Adrenal gland (tissue), 12 donors: ENCODE results near the gene KIFBP. TPM values are rescaled to one million over a fixed set of nuclear protein-coding genes. Genes with fewer than 3 reads are reported as not detected.
"Not testable (repeated sequence)": the region's sequence is repeated elsewhere in the genome, so short reads cannot be mapped to it uniquely, and the experiment has no call there.

Experiments used
- DNase-seq, 7 donors: peaks; one replicate each; pipeline ENCODE4 v3.0.0-alpha.2; 2019 to 2020
- H3K27ac ChIP-seq, 5 donors: fragments of 200-600 bp; sonication (generic) in 4 of 5; 1 replicate in 3 of 5; 2 replicates in 2 of 5; pipeline versions ENCODE4 v1.5.1 to v1.8.0; 2016 to 2020; ENCODE audit warnings: mild to moderate bottlenecking in 1 of 5
- H3K27me3 ChIP-seq: fragments of 200-600 bp; 2 replicates; pipeline ENCODE4 v1.8.0; 2021
- H3K36me3 ChIP-seq, 2 donors: fragments of 200-600 bp; replicated peaks in 1 of 2; 1 replicate in 1 of 2; 2 replicates in 1 of 2; pipeline versions ENCODE4 v1.5.1 to v1.8.0; 2018 to 2022
- H3K4me1 ChIP-seq, 2 donors: fragments of 200-600 bp; replicated peaks in 1 of 2; 1 replicate in 1 of 2; 2 replicates in 1 of 2; pipeline versions ENCODE4 v1.5.1 to v1.8.0; 2018 to 2021
- H3K4me3 ChIP-seq, 4 donors: fragments of 200-600 bp; sonication (generic) in 3 of 4; one replicate each; pipeline ENCODE4 v1.5.1; 2016 to 2018
- H3K9me3 ChIP-seq, 3 donors: fragments of 200-600 bp; sonication (generic) in 1 of 3; replicated peaks in 1 of 3; 1 replicate in 2 of 3; 2 replicates in 1 of 3; pipeline versions ENCODE4 v1.5.1 to v1.8.0; 2016 to 2021
- POLR2A ChIP-seq, 2 donors: fragments of 450-650 bp; IDR thresholded peaks; one replicate each; pipeline ENCODE4 v1.6.1; 2017; ENCODE audit warnings: antibody characterized with exemption in 2 of 2, mild to moderate bottlenecking in 2 of 2, moderate library complexity in 1 of 2
- WGBS, 4 donors: extraction: QIAGEN DNeasy Blood & Tissue Kit in 2 of 4; methylation state at CpG; one replicate each; pipeline versions ENCODE4 v1.1.5 to v1.1.7; 2013 to 2017; 5-methylcytosine and 5-hydroxymethylcytosine counted together
- intact Hi-C, 2 donors: fragments of 100-400 bp; cut with DNase I; formaldehyde crosslinking; loops; one replicate each; pipeline versions ENCODE4 v1.14.1 to v1.15.0; 2022 to 2023
- polyA plus RNA-seq, 3 donors: library from polyadenylated mRNA; stranded (reverse); fragments of 200-250 nt in 2 of 3; fragments of 350-450 nt in 1 of 3; fragmentation: Illumina TruSeq in 1 of 3; extraction: RNeasy Lipid Tissue Mini Kit (QIAGEN cat#74804) in 1 of 3; gene quantifications; one replicate each; pipeline ENCODE4 v1.2.3, GENCODE V29; 2013 to 2014
- total RNA-seq, 9 donors: library from RNA; depleted of rRNA in 4 of 9; stranded (reverse); fragments of >200 nt in 4 of 9; fragments of 120-200 nt in 1 of 9; fragmentation: NEBNext Ultra II Directional in 1 of 9; extraction: Animal tissue kit (Norgen Biotek cat#: 25700) in 1 of 9; gene quantifications; one replicate each; pipeline versions ENCODE4 v1.1.0 to v1.2.4, GENCODE V29; 2013 to 2023
- TF ChIP-seq, protein P1 (sequence below), 6 experiments: fragments of 450-650 bp in 4 of 6; fragments of 200-600 bp in 2 of 6; sonication (generic) in 1 of 6; IDR thresholded peaks; 1 replicate in 5 of 6; 2 replicates in 1 of 6; pipeline versions ENCODE4 v1.5.1 to v1.8.0; 2016 to 2021; ENCODE audit warnings: antibody characterized with exemption in 6 of 6, mild to moderate bottlenecking in 2 of 6, moderate library complexity in 1 of 6
- donor health status: healthy with polysubstance abuse.
- donor health status: Bipolar disorder and iron deficiency.
- donor health status: DM: yes; HTN: yes; CAD: no.
- donor health status: DM: no; HTN: no; CAD: no.
- donor health status: DM: no; HTN: no; CAD: no.
- donor health status: DM: yes; HTN: yes; CAD: no.

The KIFBP gene
- total and polyA plus RNA-seq, 12 donors = 15.1 to 76.2 (median 41.0) TPM

DNA sequence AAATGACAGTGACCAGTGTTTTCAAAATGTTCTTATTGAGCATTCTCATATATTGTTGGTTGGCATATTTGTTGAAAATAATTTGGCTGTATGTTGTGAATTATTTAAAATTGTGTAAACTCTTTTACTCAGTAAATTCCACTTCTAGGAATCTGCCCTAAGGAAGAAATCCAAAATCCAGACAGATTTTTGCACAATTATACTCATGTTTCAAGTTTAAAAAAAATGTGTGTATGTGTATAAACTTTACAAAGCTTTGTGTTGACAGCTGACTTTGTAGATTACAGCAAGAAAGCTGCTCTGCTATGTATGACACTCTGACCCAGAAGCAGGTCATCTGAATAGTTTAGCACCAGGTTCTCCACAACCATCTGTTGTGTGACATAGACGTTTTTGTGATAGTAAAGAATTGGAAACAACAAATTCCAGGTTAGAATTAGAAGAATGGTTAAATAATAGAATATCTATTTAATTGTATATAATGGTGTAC is 21.6 kb downstream of the KIFBP start:
- Histone ChIP-seq H3K36me3 (peaks cover 0 to 51% of the 10 kb centered on the region in 2 donors), H3K27ac (no peak overlapping the region), H3K27me3 (no peaks in the 10 kb centered on the region), H3K9me3 (no peaks in the 10 kb centered on the region), H3K4me3 (no peak overlapping the region), H3K4me1 (peaks cover 0 to 3% of the 10 kb centered on the region in 2 donors)
- intact Hi-C loops = no loop called here
- TF ChIP-seq POLR2A (IDR thresholded peaks at IDR 0.05) = no peak
- TF ChIP-seq, protein P1, sequence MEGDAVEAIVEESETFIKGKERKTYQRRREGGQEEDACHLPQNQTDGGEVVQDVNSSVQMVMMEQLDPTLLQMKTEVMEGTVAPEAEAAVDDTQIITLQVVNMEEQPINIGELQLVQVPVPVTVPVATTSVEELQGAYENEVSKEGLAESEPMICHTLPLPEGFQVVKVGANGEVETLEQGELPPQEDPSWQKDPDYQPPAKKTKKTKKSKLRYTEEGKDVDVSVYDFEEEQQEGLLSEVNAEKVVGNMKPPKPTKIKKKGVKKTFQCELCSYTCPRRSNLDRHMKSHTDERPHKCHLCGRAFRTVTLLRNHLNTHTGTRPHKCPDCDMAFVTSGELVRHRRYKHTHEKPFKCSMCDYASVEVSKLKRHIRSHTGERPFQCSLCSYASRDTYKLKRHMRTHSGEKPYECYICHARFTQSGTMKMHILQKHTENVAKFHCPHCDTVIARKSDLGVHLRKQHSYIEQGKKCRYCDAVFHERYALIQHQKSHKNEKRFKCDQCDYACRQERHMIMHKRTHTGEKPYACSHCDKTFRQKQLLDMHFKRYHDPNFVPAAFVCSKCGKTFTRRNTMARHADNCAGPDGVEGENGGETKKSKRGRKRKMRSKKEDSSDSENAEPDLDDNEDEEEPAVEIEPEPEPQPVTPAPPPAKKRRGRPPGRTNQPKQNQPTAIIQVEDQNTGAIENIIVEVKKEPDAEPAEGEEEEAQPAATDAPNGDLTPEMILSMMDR (IDR thresholded peaks at IDR 0.05) = no peak
- no peak for DNase-seq
- 58 to 65% (median 63%) methylated on average over 1 of the region's 1 CpG for WGBS, 4 donors

DNA sequence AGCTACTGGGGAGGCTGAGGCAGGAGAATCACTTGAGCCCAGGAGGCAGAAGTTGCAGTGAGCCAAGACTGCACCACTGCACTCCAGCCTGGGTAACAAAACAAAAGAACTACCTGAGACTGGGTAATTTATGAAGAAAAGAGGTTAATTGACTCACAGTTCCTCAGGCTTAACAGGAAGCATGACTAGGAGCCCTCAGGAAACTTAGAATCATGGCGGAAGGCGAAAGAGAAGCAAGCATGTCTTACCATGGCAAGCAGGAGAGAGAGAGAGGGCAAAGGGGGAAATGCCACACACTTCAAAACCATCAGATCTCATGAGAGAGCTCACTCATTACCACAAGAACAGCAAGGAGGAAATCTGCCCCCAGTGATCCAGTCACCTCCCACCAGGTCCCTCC is 24.2 kb downstream of the KIFBP start:
- intact Hi-C loops, H3K4me3 ChIP-seq, H3K9me3 ChIP-seq, H3K4me1 ChIP-seq, H3K27ac ChIP-seq, H3K27me3 ChIP-seq, DNase-seq: not testable (repeated sequence)
- peaks cover 0 to 49% of the 10 kb centered on the region in 2 donors for H3K36me3 ChIP-seq
- WGBS, 4 donors = 88 to 100% (median 93%) methylated on average over 2 of the region's 2 CpGs

DNA sequence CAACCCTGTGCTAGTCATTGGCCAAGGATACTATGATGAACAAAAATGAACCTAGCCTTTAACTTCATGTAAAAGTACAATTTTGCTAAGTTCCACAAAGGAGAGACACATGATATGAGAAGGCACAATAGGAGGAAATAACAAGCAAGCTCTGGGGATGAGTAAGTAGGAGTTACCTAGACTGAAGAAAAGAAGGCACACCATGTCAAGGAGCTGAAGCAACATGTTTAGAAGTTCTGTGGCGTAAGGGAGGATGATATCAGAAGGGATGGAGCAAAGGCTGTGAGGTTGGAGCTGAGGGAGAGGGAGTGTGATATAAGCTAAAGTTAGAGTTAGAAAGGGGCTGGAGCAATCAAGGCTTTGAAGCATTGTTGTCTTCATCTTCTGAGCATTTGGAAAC is 25.6 kb downstream of the KIFBP start:
- no peak for DNase-seq
- Histone ChIP-seq H3K27ac (no peak overlapping the region), H3K4me1 (peaks cover 0 to under 1% of the 10 kb centered on the region in 2 donors), H3K36me3 (peaks cover 0 to 49% of the 10 kb centered on the region in 2 donors), H3K4me3 (no peak overlapping the region), H3K27me3 (no peaks in the 10 kb centered on the region), H3K9me3 (no peaks in the 10 kb centered on the region)
- TF ChIP-seq POLR2A (IDR thresholded peaks at IDR 0.05) = no peak
- TF ChIP-seq, protein P1 (IDR thresholded peaks at IDR 0.05) = no peak
- WGBS, 4 donors = 89 to 97% (median 93%) methylated on average over 1 of the region's 1 CpG
- intact Hi-C loops = no loop called here

DNA sequence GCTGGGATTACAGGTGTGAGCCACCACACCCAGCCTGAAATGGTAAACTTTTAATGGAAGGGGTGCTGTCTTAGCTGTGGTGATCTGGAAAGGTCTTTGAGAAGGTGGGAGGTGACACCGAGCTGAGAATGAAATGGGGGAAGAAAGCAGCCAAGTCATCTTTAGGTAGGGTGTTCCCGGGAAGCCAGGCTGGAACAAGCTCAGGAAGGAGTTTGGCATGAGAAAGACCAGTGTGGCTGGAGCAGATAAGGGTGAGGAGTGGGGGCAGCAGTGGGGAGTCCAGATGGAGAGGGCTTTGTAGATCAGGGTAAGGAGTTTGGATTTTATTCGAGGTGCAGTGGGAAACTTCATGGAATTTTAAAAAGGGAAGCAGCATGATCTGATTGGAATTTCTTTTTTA is 30.0 kb downstream of the KIFBP start:
- H3K4me3 ChIP-seq = no peak overlapping the region
- 75 to 94% (median 86%) methylated on average over 3 of the region's 3 CpGs for WGBS, 4 donors
- H3K9me3 ChIP-seq = no peaks in the 10 kb centered on the region
- TF ChIP-seq, protein P1 (IDR thresholded peaks at IDR 0.05) = no peak
- TF ChIP-seq POLR2A (IDR thresholded peaks at IDR 0.05) = no peak
- DNase-seq = no peak
- no peaks in the 10 kb centered on the region for H3K27me3 ChIP-seq
- H3K27ac ChIP-seq = no peak overlapping the region
- H3K4me1 ChIP-seq = no peaks in the 10 kb centered on the region
- intact Hi-C loops = no loop called here
- peaks cover 0 to 36% of the 10 kb centered on the region in 2 donors for H3K36me3 ChIP-seq

DNA sequence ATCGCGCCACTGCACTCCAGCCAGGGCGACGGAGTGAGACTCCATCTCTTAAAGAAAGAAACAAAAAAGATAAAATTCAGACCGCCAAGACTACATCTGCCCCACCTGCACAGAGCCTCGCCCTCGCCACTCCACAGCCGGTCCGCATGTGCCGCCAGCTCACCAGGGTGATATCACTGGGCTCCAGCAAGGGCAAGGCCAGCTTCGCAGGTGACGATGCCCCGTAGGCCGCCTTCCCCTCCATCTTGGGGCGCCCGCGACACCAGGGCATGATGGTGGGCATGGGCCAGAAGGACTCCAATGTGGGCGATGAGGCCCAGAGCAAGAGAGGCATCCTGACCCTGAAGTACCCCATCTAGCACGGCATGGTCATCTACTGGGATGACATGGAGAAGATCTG is 34.0 kb downstream of the KIFBP start:
- no peak overlapping the region for H3K4me3 ChIP-seq
- H3K27me3 ChIP-seq = no peaks in the 10 kb centered on the region
- TF ChIP-seq, protein P1 (IDR thresholded peaks at IDR 0.05) = no peak
- no peak for TF ChIP-seq POLR2A (IDR thresholded peaks at IDR 0.05)
- H3K4me1 ChIP-seq = no peaks in the 10 kb centered on the region
- H3K27ac ChIP-seq = no peak overlapping the region
- WGBS, 4 donors = 95 to 98% (median 96%) methylated on average over 18 to 19 of the region's 19 CpGs
- intact Hi-C loops = no loop called here
- H3K9me3 ChIP-seq = no peaks in the 10 kb centered on the region
- no peak for DNase-seq
- H3K36me3 ChIP-seq = peaks cover 0 to 6% of the 10 kb centered on the region in 2 donors
